ENCODE results near the gene LTBP2.

LTBP2 gene

DNA sequence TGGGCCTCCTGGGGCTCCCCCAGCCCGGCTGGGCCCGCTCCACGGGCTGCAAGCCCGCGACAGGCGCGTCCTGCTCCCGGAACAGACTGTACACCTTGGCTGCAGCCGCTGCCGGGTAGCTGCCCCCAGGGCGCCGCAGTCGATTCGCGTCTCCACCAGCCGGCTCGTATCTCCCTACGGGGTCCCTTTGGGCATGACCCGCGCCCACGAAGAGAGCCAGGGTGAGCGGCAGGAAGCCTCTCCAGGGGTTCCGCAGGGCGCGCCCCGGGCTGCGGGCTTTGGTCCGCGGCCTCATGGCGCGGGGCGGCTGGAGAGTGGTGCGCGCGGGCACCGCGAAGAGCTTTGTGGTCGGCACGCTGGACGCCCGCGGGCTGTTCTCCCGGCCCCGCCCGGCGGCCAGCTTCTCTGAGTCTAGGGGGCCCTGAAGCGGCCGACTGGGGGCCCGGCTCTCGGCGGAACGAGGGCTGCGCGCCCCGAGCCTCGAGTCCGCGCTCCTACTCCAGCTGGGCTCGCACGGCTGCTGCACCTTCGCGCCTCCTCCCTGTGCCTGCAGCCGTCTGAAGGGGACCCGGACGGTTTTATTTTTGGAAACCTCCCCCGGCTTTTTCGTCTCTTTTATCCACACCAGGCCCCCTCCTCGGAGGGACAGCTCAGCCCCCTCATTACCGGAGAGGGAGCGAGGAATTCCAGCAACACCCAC is at the start of gene LTBP2:
Gene LTBP2 (minus strand): TSS at position 588 of the 700 bp plus-strand sequence. CDS start 293 bp downstream, at position 295.
- DNase-seq = no peak

- no peak for DNase-seq
Observed at GRCh38 chr14:74660863-74661262, 48.8 kb upstream of the LTBP2 start.

DNA sequence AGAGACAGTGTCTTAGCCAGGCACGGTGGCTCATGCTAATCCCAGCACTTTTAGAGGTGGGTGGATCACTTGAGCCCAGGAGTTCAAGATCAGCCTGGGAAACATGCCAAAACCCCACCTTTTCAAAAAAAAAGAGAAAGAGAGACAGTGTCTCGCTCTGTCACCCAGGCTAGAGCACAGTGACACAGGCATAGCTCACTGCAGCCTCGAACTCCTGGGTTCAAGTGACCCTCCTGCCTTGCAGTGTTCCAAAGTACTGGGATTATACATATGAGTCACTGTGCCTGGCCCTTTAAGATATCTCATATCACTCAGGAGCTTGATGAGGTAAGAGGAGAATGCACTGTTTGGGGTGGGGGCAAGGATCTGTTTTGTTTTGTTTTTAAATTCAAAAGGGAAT is 48.1 kb upstream of the LTBP2 start:
- no peak for DNase-seq

- DNase-seq = no peak
Observed at GRCh38 chr14:74658535-74659131, 46.6 kb upstream of the LTBP2 start.

DNA sequence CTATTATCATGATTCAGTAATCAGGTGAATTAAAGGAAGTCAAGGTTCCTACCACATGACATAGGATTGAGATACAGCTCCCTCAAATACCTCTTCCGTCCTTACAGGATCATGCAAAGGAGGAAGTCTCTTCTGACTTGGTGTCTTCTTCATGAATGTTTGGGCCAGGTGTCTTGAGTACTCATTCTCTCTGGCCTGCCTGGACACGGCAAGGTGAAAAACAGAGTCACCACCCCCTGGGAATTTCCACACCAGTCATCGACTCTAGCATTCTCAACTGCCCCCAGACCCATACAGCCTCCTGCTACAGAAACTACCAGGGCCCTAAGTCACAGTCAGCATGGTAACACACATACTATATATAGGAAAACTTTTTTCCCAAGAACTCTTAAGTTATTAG is 44.9 kb upstream of the LTBP2 start:
- DNase-seq = no peak

GRCh38 chr14:74655599-74656395 is 43.8 kb upstream of the LTBP2 start:
- DNase-seq = no peak

DNA sequence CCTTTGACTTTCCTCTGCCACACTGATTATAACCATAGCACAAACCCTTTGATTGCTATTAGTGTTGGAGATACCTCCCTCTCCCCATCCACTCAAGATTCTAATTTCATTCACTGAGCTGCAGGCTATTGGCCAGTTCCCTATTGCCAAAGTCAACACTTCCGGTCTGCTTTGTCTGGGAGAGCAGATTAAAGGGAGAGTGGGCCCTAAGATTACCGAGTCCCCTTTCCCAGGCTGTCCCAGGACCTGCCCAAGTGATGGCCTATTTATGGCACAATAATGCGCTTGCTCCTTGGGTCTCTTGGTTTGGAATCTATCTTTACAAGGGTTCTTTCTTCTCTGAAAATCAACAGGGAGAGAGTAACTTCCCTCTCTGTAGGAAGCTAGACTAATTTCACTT is 42.9 kb upstream of the LTBP2 start:
- DNase-seq = no peak

GRCh38 chr14:74653386-74654138 is 41.5 kb upstream of the LTBP2 start:
- no peak for DNase-seq

DNA sequence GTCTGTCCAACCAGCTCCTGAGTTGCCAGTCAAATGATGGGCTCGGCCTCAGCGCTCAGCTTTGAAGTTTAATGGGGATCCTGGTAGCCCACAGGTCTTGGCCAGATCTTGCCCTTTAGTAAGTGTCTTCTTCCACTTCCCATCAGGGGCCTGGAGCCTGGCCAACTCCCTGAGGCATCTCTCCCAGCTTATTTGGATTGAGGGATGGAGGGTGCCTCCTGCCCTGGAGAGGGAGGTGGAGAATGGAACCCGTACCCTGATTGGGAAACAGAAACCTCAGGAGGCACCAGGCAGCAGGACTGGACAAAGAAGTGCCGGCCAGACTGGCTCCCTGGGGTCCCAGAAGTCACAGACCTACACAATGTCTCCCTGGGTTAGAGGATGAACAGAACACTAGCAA is 40.5 kb upstream of the LTBP2 start:
- DNase-seq = no peak

GRCh38 chr14:74650927-74651686 is 39.1 kb upstream of the LTBP2 start:
- no peak for DNase-seq

DNA sequence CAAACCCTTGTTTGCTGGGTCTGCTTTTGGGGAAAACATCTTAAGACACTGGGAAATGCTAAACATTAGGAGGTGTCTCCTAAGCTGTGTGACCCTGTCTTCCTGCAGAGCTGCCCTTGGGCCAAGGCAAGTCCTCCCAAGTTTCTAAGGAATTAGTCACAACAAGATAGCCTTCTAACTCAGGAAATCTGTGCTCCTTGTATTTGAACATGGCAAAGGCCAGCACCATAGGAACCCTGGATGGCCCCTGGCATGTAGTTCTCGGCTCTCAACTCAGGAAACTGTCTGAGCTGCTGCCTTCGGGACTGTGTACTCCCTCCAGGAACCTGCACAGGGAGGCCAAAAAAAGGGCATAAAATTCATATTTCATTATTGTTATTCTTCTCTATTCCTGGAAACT is 37.6 kb upstream of the LTBP2 start:
- DNase-seq = no peak

- DNase-seq = no peak
Observed at GRCh38 chr14:74649167-74649566, 37.1 kb upstream of the LTBP2 start.

DNA sequence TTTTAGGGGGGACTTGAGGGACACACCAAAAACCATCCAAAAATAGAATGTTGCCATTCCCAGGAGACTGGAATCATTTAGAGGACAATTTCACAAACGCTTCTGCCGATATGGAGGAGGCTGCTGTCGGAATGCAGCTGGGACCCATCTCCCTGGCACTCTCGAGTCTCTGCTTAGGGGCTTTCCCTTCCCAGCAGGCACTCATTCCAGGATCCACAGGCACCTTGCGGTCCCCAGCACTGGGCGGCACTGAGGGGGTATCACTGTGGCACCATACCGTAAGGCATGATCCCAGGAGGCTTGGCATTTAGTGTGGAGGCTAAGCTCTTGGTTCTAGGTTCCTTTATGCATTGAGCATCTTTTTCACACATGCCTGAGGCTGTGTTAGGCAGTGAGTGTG is 36.6 kb upstream of the LTBP2 start:
- DNase-seq = no peak

- DNase-seq = no peak
Observed at GRCh38 chr14:74647678-74648461, 35.8 kb upstream of the LTBP2 start.

- DNase-seq = no peak
Observed at GRCh38 chr14:74647061-74647677, 35.1 kb upstream of the LTBP2 start.

DNA sequence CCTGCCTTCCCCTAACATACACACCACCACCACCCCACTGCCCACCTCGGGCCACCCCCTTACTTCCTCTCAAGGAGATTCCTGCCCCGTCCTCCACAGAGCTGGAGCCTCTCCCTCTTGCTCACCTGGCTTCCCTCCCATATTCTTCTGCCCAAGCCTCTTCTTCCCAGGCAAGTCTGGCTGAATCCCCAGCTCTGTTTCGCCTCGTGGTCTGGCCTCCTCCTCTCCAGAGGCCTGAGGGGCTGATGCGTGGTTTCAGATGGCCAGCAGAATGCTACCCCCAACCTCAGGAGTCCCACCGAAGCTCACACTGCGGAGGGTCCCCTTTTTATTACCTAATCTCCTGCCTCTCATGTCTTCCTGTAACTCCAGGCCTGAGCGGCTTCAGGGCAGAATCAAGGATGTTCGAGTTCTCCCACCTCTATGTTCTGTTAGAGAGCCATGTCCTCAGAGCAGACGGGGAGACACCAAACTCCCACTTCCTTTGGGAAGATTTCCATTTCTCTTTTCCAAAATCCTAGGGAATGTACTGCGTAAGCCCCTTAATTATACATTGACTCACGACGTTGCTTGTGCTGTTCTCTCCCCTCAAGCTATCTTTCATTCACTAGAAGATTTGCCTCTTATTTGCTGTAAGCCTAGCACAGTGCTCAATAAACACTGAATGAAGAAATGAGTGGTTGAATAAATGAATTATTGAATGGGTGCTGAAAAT is 33.9 kb upstream of the LTBP2 start:
- DNase-seq = no peak

DNA sequence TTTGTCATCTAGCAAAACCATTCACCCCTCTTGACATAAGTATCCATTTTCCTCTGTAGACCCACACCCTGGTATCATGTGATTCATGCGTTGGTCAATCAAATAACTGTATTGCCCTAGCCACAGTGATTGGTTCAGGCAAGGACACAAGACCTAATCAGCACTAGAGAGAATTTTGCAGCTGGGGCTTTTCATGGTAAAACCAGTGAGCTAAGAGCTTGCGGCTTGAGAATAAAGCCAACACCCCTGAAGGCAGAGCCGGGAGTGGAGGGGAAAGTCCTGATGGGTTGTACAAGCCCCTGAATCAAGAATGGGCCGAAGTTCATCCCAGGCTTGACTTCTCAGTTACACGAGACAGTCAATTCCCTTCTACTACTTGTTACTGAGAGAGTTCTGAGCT is 33.2 kb upstream of the LTBP2 start:
- DNase-seq = no peak

- no peak for DNase-seq
Observed at GRCh38 chr14:74641601-74642391, 29.8 kb upstream of the LTBP2 start.

DNA sequence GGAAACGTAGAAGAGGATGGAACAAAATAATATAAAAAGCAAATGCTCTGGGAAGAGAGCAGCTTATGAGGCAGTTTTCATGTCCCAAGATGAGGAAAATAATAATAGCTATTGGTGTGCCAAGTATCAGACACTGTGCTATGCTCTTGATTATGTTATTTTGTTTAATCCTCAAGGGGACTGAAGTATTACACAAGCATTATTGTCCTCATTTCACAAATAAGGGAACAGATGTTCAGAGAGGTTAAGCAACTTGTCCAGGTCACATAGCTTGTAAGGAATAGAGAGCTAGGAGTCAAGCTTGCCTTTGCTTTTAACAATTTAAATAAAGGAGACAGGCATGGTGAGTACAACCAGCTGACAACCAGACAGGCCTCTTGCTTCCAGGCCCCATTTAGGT is 26.9 kb upstream of the LTBP2 start:
- DNase-seq = no peak

DNA sequence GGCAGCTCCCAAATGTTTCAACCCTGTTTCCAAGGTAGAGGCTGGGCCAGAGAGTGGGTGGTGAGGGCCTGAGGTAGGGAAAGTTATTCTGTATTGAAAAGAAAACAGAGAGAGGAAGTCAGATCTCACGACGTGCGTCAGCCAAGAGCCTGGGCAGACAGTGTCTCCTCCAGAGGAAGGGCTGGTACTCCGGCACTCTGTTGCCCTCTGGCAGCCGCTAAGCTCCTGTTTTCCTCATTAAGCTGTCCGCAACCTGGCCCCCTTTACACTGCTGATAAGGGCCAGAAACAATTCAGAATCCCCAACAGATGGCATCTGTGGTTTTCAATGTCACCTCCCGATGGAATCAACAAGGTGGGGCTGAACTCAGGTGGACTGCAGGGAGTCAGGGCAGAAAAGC is 26.0 kb upstream of the LTBP2 start:
- no peak for DNase-seq

Data from CD4-positive, alpha-beta T cell treated with Interferon gamma for 1 hour (primary cell).